ENCODE data around the gene PIK3CG. TPM values are rescaled to one million over a fixed set of nuclear protein-coding genes. Genes with fewer than 3 reads are reported as not detected.
"Not testable (repeated sequence)": the region's sequence is repeated elsewhere in the genome, so short reads cannot be mapped to it uniquely, and the experiment has no call there.

PIK3CG gene
- total and polyA plus RNA-seq, 7 donors: 0.92 to 6.4 (median 4.2) TPM

DNA sequence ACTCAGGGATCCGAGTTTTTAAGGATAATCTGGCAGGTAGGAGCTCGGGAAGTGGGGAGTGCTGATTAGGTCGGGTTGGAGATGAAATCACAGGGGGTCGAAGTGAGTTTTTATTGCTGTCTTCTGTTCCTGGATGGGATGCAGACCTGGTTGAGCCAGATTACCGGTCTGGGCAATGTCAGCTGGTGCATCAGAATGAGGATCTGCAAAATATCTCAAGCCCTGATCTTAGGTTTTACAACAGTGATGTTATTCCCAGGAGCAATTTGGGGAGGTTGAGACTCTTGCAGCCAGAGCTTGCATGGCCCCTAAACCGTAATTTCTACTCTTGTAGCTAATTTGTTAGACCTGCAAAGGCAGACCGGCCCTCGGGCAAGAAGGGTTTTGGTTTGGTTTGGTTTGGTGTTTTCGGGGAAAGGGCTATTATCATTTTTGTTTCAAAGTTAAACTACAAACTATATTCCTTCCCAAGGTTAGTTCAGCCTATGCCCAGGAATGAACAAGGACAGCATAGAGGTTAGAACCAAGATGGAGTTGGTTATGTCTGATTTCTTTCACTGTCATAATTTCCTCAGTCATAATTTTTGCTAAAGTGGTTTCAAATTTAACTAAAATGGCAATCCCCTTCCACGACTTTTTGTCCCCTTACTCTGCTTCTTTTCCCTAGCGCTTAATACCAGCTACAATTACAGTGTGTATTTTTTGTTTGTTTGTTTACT is 20.6 kb upstream of the PIK3CG start:
- Histone ChIP-seq H3K27me3 (no peaks in the 10 kb centered on the region), H3K36me3 (no peaks in the 10 kb centered on the region), H3K9me3 (no peaks in the 10 kb centered on the region), H3K4me3 (no peak overlapping the region), H3K4me1 (peaks cover 0 to 8% (median 0%) of the 10 kb centered on the region in 4 donors), H3K27ac (no peak overlapping the region)
- intact Hi-C loops (cut with DNase I): no loop called here
- DNase-seq: no peak
- TF ChIP-seq EP300 (IDR thresholded peaks at IDR 0.05) (no peak), POLR2AphosphoS5 (IDR thresholded peaks at IDR 0.05) (no peak), POLR2A (IDR thresholded peaks at IDR 0.05) (no peak)
- TF ChIP-seq, protein P1, sequence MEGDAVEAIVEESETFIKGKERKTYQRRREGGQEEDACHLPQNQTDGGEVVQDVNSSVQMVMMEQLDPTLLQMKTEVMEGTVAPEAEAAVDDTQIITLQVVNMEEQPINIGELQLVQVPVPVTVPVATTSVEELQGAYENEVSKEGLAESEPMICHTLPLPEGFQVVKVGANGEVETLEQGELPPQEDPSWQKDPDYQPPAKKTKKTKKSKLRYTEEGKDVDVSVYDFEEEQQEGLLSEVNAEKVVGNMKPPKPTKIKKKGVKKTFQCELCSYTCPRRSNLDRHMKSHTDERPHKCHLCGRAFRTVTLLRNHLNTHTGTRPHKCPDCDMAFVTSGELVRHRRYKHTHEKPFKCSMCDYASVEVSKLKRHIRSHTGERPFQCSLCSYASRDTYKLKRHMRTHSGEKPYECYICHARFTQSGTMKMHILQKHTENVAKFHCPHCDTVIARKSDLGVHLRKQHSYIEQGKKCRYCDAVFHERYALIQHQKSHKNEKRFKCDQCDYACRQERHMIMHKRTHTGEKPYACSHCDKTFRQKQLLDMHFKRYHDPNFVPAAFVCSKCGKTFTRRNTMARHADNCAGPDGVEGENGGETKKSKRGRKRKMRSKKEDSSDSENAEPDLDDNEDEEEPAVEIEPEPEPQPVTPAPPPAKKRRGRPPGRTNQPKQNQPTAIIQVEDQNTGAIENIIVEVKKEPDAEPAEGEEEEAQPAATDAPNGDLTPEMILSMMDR (IDR thresholded peaks at IDR 0.05): no peak
- WGBS, 2 donors: 71 to 79% methylated on average over 11 of the region's 11 CpGs

DNA sequence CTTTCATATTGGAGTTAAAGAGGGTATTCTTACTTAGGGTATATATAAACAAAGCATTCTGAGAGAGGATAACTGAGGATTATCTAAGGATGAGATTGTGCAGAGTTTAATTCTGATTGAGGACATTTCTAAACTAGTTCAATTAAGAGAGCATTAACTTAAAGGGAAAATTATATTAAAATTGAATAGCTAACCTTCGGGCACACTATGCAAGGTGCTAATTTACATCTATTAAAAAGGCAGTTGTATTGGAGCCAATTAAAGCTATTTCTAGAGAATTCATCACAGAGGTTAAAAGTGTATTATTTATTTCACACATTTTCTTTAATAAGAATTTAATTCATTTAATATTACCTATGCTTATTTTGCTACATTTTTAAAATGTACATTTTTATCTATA is 17.0 kb upstream of the PIK3CG start:
- 89 to 90% methylated on average over 1 of the region's 1 CpG for WGBS, 2 donors
- TF ChIP-seq, protein P1 (IDR thresholded peaks at IDR 0.05): no peak
- TF ChIP-seq POLR2AphosphoS5 (IDR thresholded peaks at IDR 0.05) (no peak), POLR2A (IDR thresholded peaks at IDR 0.05) (no peak), EP300 (IDR thresholded peaks at IDR 0.05) (no peak)
- H3K4me3 ChIP-seq: no peak overlapping the region
- no peaks in the 10 kb centered on the region for H3K9me3 ChIP-seq
- H3K36me3 ChIP-seq: no peaks in the 10 kb centered on the region
- peaks cover 0 to 8% (median 0%) of the 10 kb centered on the region in 4 donors for H3K4me1 ChIP-seq
- intact Hi-C loops (cut with DNase I): no loop called here
- H3K27ac ChIP-seq: no peak overlapping the region
- no peak for DNase-seq
- H3K27me3 ChIP-seq: no peaks in the 10 kb centered on the region

GRCh38 chr7:106848851-106849442 is 16.1 kb upstream of the PIK3CG start:
- H3K4me1 ChIP-seq: peaks cover 0 to 6% (median 0%) of the 10 kb centered on the region in 4 donors
- no peaks in the 10 kb centered on the region for H3K9me3 ChIP-seq
- no peak overlapping the region for H3K4me3 ChIP-seq
- no peak for DNase-seq
- TF ChIP-seq EP300 (IDR thresholded peaks at IDR 0.05): no peak
- TF ChIP-seq POLR2AphosphoS5 (IDR thresholded peaks at IDR 0.05): no peak
- no peak for TF ChIP-seq POLR2A (IDR thresholded peaks at IDR 0.05)
- TF ChIP-seq, protein P1 (IDR thresholded peaks at IDR 0.05): no peak
- intact Hi-C loops (cut with DNase I): no loop called here
- H3K27ac ChIP-seq: no peak overlapping the region
- 43 to 77% methylated on average over 1 of the region's 1 CpG for WGBS, 2 donors
- no peaks in the 10 kb centered on the region for H3K36me3 ChIP-seq
- H3K27me3 ChIP-seq: no peaks in the 10 kb centered on the region

GRCh38 chr7:106851632-106852031 is 13.4 kb upstream of the PIK3CG start:
- H3K4me1 ChIP-seq; H3K27ac ChIP-seq; H3K4me3 ChIP-seq; DNase-seq; H3K9me3 ChIP-seq; intact Hi-C loops (cut with DNase I); H3K36me3 ChIP-seq; H3K27me3 ChIP-seq: not testable (repeated sequence)
- 93 to 95% methylated on average over 7 of the region's 7 CpGs for WGBS, 2 donors

GRCh38 chr7:106853250-106853908 is 11.7 kb upstream of the PIK3CG start:
- DNase-seq: no peak
- TF ChIP-seq POLR2AphosphoS5 (IDR thresholded peaks at IDR 0.05) (no peak), EP300 (IDR thresholded peaks at IDR 0.05) (no peak), POLR2A (IDR thresholded peaks at IDR 0.05) (no peak)
- TF ChIP-seq, protein P1 (IDR thresholded peaks at IDR 0.05): no peak
- H3K4me3 ChIP-seq: no peak overlapping the region
- H3K4me1 ChIP-seq: no peaks in the 10 kb centered on the region
- WGBS, 2 donors: 76 to 87% methylated on average over 9 of the region's 9 CpGs
- H3K9me3 ChIP-seq: no peaks in the 10 kb centered on the region
- no peaks in the 10 kb centered on the region for H3K27me3 ChIP-seq
- H3K36me3 ChIP-seq: no peaks in the 10 kb centered on the region
- no peak overlapping the region for H3K27ac ChIP-seq
- intact Hi-C loops (cut with DNase I): no loop called here
